Measurements from ENCODE around the gene VEGFC. TPM values are rescaled to one million over a fixed set of nuclear protein-coding genes. Genes with fewer than 3 reads are reported as not detected.

VEGFC gene
- total RNA-seq, 1 donor from 2014 or later = 5.0 TPM

- no peak overlapping the region for H3K4me3 ChIP-seq (ENCODE audit: low read depth, low read length)
- TF ChIP-seq CTCF (IDR thresholded peaks at IDR 0.05; ENCODE audit: insufficient read depth, low read length, poor library complexity, severe bottlenecking) = no peak
- no peak for DNase-seq (ENCODE audit: low read depth)
- no peaks in the 10 kb centered on the region for H3K27me3 ChIP-seq (ENCODE audit: control insufficient read depth, insufficient read depth, low read length)
- H3K36me3 ChIP-seq (ENCODE audit: control insufficient read depth, insufficient read depth, low read length) = no peaks in the 10 kb centered on the region
Observed at GRCh38 chr4:176782191-176782590, 10.5 kb downstream of the VEGFC start.

- Histone ChIP-seq H3K4me3 (ENCODE audit: low read depth, low read length) (no peak overlapping the region), H3K27me3 (ENCODE audit: control insufficient read depth, insufficient read depth, low read length) (no peaks in the 10 kb centered on the region), H3K36me3 (ENCODE audit: control insufficient read depth, insufficient read depth, low read length) (no peaks in the 10 kb centered on the region)
- TF ChIP-seq CTCF (IDR thresholded peaks at IDR 0.05; ENCODE audit: insufficient read depth, low read length, poor library complexity, severe bottlenecking) = no peak
- DNase-seq (ENCODE audit: low read depth) = no peak
Observed at GRCh38 chr4:176781739-176782100, 11.0 kb downstream of the VEGFC start.

- TF ChIP-seq CTCF (IDR thresholded peaks at IDR 0.05; ENCODE audit: insufficient read depth, low read length, poor library complexity, severe bottlenecking) = no peak
- Histone ChIP-seq H3K4me3 (ENCODE audit: low read depth, low read length) (no peak overlapping the region), H3K36me3 (ENCODE audit: control insufficient read depth, insufficient read depth, low read length) (no peaks in the 10 kb centered on the region), H3K27me3 (ENCODE audit: control insufficient read depth, insufficient read depth, low read length) (no peaks in the 10 kb centered on the region)
- no peak for DNase-seq (ENCODE audit: low read depth)
Observed at GRCh38 chr4:176780995-176781738, 11.6 kb downstream of the VEGFC start.

DNA sequence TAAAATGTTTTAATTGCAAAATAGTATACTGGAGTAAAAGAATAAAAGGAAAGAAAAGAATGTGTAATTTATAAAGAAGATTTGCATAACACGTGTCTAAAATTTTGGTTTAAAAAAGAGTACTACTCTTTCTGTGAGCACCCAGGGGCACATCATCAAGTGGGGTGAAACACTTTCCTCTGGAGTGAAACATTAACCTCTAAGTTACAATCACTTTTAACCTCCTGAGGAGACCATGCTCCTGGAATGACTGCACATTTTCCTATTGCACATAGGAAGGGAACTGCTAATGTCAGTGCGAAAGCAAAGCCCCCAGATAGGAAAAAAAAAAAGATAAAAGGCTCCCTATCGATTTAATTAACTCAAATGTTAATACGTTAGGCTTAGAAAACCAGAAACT, 13.3 kb downstream of the VEGFC start:
- no peak for DNase-seq (ENCODE audit: low read depth)
- H3K4me3 ChIP-seq (ENCODE audit: low read depth, low read length) = no peak overlapping the region
- no peaks in the 10 kb centered on the region for H3K36me3 ChIP-seq (ENCODE audit: control insufficient read depth, insufficient read depth, low read length)
- no peak for TF ChIP-seq CTCF (IDR thresholded peaks at IDR 0.05; ENCODE audit: insufficient read depth, low read length, poor library complexity, severe bottlenecking)
- no peaks in the 10 kb centered on the region for H3K27me3 ChIP-seq (ENCODE audit: control insufficient read depth, insufficient read depth, low read length)

- no peak for TF ChIP-seq CTCF (IDR thresholded peaks at IDR 0.05; ENCODE audit: insufficient read depth, low read length, poor library complexity, severe bottlenecking)
- no peaks in the 10 kb centered on the region for H3K36me3 ChIP-seq (ENCODE audit: control insufficient read depth, insufficient read depth, low read length)
- no peaks in the 10 kb centered on the region for H3K27me3 ChIP-seq (ENCODE audit: control insufficient read depth, insufficient read depth, low read length)
- no peak for DNase-seq (ENCODE audit: low read depth)
- no peak overlapping the region for H3K4me3 ChIP-seq (ENCODE audit: low read depth, low read length)
Observed at GRCh38 chr4:176778491-176778890, 14.2 kb downstream of the VEGFC start.

DNA sequence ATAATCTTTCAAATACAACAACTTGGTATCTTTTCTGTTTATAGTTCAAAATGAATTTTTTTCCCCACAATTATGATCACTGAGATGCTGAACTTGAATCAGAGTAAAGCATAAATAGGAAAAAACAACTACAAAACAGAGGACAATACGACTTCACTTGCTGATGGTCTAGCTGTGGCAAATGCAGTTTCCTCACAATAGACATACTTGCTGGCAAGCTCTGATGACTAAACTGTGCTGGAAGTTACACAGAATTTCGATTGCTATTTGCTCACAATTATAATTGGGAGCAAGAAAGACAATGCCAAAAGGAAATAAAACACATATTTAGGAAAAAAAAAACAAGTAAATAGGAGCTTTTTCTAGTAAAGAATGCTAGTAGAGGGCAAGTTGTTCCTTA, 14.7 kb downstream of the VEGFC start:
- DNase-seq (ENCODE audit: low read depth) = peak; percentile 60
- H3K4me3 ChIP-seq (ENCODE audit: low read depth, low read length) = no peak overlapping the region
- no peaks in the 10 kb centered on the region for H3K36me3 ChIP-seq (ENCODE audit: control insufficient read depth, insufficient read depth, low read length)
- H3K27me3 ChIP-seq (ENCODE audit: control insufficient read depth, insufficient read depth, low read length) = no peaks in the 10 kb centered on the region
- TF ChIP-seq CTCF (IDR thresholded peaks at IDR 0.05; ENCODE audit: insufficient read depth, low read length, poor library complexity, severe bottlenecking) = no peak

Data from kidney epithelial cell (primary cell).